ELR (cell line): ENCODE data around the gene ATXN7L2.

Source experiments
- DNase-seq: peaks from one replicate; pipeline ENCODE4 v3.0.0-alpha.2; 2015; ENCODE audit warnings: low read depth

The ATXN7L2 gene

DNA sequence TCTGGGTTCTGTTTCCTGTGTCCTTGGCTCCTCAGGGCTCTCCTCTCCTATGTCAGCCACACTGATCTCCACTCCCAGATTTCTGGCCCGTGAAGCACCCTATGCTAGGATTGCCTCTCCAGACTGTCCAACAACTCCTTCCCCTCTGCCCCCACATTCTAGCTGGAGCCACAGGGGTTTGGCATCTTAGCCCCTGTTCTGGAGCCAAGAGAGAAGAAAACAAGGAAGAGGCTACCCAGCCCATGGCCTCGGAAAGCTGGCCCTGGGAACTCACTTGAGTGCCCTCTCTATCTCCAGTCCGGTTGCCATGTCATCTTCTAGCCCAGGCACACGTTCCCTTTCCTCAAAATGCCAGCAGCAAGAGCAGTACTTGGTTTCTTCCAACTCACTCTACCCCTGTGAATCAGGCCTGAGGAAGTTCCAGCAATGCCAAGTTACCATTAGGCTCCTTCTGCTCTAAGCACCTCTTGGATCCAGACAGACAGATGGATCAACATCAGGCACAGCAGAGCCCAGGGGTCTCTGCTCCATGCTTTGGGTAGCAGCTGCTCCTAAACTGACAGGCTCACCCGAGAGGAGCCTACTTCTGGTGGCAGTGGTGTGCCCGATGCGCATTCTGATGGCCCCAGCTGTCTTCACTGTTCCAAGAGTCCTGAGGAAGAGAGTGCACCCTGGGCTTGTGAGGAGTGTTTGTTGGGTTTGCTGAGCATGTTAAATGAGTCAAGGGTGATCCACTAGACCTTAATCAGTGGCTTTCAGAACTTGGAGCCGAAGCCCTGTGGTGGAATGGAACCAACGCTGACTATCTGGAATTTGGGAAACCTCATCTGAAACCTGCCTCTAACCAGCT, 44.4 kb downstream of the ATXN7L2 start:
- no peak for DNase-seq

- DNase-seq, result no peak
Observed at GRCh38 chr1:109528712-109529111, 45.0 kb downstream of the ATXN7L2 start.

DNA sequence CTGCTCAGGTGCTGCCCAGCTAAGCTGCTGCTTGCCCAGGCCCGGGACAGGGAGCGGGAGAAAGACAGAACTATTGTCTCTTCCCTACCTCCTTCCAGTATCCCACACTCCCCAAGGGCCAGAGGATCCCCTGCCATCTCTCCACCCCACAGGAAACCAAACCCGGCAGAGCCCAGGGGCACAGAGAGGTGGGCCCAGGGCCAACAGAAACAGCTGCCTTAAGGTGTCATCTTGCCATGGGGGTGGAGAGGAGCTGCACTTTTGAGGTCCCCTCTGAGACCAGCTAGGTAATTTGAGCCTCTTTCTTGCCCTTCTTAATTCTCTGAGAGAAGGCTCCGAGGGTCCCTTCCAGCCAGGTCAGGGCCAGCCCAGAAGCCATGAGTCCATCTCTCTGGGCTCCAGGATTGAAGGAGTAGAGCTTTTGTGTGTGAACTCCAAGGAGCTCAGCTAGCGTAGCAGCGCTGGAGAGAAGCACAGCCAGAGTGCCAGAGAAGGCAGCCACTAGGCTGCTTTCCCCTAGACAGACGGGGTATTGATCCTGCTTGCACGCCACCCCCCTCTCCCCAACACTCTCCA, 46.3 kb downstream of the ATXN7L2 start:
- DNase-seq, result no peak

- no peak for DNase-seq
Observed at GRCh38 chr1:109530457-109531087, 46.9 kb downstream of the ATXN7L2 start.

- DNase-seq, result no peak
Observed at GRCh38 chr1:109531380-109531779, 47.7 kb downstream of the ATXN7L2 start.

- peak; percentile 23 for DNase-seq
Observed at GRCh38 chr1:109531826-109532364, 48.2 kb downstream of the ATXN7L2 start.

DNA sequence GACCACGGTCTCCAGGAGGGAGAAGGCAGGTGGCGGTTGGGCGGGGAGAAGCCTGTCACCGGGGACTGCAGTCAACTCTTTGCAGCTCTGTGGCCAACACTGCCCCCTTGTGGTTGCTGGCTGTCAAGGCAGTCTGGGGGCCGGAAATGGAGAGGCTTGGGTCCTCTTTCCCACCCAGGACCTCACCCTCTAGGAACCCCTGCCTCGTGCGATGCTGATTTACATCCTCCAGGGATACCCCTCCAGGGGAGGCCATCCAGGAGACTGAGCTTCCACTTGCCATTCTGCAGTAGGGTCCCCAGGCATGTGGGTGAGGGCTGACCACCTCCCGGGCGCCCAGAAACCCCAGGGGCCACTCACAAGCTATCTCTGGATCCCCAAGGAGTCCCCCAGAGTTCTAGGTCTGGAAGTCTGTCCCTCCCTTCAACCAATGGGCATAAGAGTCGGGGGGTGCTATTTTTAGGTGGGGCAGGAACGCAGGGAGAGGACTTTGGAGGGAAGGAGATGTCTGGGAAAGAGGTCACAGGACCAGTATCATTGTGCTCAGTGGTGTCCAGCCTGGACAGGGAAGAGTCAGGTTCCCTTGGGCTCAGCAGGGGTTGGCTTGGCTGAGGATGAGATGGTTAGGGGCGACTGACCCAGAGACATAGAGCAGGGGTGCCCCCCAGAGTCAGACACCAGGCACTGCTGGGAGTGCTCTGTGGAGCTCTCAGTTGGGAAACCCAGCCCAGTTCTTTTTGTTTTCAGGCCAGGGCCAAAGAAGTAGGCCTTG, 48.8 kb downstream of the ATXN7L2 start:
- DNase-seq, result peak; percentile 86

DNA sequence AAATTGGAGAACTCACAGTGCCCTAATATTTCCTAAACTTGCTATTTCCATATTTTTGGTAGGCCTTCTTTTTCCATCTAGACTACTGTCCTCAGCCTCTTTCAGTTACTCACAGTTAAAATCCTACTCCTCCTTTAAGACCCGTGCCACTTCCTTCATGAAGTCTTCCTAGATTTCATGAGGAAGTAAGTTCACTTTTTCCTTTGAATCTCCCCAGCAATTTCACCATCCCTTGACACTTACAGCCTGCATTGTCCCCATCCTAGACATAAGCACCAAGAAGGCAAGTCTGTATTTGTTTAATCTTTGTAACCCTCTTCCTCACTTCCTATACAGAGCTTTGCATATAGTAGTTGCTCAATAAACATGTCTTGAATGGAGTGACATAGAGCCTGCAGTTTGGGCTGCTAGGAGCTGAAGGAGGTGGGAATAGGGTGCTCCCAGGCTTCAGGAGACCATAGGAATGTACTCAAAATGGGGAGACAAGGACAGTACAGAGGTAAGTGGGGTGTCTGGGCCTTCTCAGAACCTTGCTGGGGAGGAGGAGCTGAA, 50.7 kb downstream of the ATXN7L2 start:
- DNase-seq, result no peak

DNA sequence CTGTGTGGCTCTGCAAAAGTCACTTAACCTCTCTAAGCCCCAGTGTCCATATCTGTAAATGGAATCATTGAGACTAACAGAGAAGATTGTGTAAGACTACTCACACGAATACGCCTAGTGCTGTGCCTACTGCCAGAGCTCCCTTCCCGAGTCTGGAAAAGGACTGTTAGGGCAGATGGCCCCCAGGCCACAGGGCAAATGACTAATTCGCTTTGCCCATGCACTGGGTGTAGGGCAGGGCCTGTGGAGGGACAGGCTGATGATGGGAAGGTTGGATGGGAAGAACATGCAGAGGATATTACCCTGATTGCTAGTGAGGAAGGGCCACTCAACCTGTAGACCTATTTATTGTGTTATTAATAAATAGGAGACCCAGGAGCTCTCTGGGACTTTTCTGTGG, 51.8 kb downstream of the ATXN7L2 start:
- DNase-seq, result no peak

- no peak for DNase-seq
Observed at GRCh38 chr1:109535971-109536491, 52.3 kb downstream of the ATXN7L2 start.

GRCh38 chr1:109537450-109538178, 53.9 kb downstream of the ATXN7L2 start:
- no peak for DNase-seq

- DNase-seq, result no peak
Observed at GRCh38 chr1:109538827-109539555, 55.3 kb downstream of the ATXN7L2 start.

DNA sequence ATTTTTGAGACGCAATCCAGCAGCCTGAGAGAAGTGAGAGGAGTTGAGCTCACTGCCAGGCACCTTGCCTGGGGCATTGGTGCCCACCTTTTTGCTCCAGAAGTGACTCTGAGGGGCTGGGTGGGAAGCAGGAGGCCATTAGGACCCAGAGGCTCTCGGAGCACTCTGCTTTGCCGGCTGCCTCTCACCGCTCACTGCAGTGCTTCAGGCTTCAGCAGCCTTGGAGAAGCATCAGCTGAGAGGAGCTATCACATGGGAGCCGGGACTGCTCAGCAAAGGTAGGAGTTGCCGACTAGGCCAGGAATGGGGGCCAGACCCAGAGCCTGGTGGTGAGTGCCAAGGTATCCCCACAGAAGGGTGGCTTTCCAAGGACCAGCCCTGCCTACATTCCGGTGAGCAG, 56.0 kb downstream of the ATXN7L2 start, which contains the start of gene GPR61:
Gene GPR61, plus strand, starts transcription at position 197 of the 400 bp plus-strand sequence. CDS start 3,151 bp downstream, outside the sequence.
- DNase-seq, result no peak

DNA sequence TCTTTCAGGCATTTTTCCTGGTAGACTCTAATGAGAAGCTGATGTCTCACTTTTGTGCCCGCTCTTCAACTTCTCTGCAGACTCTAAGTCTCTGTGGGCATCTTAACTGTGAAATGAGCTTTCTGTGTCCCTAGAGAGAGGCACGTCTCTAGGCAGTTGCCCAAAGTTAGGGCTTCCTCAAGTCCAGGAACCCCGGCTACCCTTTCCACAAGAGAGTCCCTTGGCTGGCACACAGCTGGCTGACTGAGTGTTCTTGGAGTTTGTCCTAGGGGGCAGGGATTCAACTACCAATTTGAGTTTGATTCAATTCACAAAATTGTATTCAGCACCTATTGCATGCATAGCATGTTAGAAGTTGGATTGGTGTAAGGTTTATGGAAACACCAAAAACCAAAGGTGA, 57.4 kb downstream of the ATXN7L2 start:
- no peak for DNase-seq
